ENCODE results near the gene PELI2.

The PELI2 gene

DNA sequence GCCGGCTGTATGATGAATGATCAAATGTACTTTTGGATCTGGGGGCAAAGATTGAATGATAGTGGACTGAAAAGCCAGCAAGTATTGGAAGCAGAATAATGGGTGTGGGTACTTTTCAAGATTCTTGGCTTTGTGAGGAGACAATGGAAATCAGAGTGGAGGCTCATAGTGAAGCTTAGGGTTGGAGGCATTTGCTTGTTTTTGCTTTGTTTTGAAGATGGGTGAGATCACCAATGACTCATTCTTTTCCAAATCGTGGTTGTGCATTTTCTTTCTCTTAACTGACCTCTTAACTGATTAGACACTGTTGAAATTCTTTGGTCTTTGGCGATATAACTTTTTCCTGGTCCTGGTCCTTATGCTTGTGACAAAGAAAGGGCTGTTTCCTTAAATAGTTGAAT, 54.4 kb downstream of the PELI2 start:
- peak; percentile 2 for DNase-seq (ENCODE audit: low spot score)

DNA sequence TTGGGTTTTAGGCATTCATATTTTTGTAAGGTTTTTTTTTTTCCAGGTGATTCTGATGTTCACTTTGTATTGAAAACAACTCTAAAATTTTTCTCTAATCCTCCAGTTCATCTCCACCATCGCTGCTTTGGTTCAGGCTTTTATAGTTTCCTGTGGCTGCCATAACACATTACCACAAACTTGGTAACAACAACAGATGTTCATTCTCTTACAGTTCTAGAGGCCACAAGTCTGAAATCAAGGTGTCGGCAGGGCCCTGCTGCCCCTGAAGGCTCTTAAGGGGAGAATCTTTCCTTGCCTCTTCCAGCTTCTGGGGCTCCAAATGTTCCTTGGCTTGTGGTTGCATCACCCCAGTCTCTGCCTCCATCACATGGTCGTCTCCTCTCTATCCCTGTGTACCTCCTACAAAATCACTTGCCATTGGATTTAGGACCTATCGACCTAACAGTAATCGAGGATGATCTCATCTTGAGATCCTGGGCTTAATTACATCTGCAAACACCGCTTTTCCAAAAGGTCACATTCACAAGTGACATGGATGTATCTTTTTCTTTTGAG, 55.2 kb downstream of the PELI2 start:
- DNase-seq (ENCODE audit: low spot score) = no peak

DNA sequence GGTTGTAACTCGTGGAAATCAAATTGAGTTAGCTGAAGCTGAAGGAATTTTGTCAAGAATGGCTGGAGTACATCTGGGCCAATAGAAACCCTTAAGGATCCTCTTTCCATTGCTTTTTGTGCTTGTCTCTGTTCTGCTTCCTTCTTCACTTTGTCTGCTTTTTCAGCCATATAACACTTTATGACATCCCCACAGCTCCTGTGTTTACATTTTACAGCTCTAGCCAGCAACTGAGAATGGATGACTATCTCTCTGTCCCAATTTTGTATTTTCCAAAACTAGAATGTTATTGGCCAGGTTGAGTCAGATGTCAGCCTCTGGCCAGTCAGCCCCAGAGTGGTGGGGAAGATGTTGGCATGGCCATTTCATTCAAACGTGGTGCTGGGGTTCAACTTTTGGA, 57.6 kb downstream of the PELI2 start:
- DNase-seq (ENCODE audit: low spot score) = no peak

DNA sequence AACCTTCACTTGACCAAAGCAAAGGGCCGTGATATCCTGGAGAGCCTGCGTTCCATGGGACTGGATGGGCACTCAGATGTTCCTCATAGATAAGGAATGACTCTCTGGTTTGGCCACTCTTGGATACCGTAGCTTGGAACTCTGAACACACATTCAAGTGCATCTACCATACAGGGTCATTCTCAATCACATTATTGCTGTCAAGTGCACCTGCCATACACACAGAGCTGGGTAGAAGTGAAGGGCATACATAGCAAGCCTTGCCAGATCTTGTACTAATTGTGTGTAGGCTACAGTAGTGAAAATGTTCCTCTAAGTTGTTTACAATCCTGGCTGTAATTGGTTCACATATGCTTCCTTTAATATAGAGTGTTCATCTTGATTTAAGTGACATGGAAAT, 58.3 kb downstream of the PELI2 start:
- no peak for DNase-seq (ENCODE audit: low spot score)

DNA sequence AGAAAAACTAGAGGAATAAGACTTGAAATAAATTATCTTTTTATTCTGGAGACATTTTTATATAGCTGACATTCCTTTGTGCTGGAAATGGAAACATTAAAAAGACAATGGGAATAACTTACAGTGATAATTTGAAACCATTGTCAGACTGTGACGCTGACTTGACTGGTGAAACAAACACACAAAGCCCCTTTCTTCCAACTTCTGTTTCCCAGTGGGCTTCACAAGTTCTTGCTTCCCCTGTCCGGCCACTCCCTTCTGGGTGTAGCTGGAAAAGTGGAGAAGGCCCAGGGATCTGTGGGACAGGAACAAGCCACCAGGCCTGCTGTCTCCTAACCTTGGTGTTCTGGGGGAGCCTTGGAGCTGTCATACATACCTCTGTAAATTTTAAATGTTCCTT, 58.8 kb downstream of the PELI2 start:
- no peak for DNase-seq (ENCODE audit: low spot score)

DNA sequence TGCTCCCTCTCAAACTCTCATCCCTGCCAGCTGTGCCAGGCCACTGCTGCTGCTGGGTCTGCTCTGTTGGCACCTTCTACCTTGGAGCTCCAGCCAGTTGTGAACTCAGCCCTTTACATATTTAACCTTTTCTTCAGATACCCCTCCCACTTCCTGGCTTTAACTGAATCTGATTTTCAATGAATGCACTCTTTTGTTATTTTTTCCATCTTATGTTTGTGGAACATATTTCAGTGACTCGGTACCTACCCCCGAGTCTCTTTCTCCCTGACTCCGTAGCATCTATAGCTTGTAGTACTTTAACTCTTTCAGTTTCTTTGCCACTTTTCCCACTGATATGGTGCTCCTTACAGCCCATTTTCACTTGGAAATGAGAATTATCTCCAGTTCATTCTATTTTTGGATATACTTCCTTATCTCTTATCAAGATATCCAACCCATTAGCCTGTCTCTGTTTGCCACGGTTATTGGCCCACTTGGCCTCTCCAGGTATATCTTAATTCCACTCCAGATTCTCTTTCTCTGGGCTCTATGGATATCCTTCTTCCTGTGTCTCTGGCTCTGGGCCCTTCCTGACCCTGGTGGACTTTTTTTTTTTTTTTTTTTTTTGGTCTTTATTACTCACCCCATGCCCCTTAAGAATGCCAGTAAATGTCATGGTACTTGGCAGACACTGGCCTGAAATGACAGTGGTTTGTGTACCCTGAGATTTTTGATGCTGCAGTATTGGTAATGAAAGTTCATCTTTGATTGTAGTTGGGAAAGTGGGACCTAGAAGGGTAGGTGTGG, 62.7 kb downstream of the PELI2 start:
- no peak for DNase-seq (ENCODE audit: low spot score)

DNA sequence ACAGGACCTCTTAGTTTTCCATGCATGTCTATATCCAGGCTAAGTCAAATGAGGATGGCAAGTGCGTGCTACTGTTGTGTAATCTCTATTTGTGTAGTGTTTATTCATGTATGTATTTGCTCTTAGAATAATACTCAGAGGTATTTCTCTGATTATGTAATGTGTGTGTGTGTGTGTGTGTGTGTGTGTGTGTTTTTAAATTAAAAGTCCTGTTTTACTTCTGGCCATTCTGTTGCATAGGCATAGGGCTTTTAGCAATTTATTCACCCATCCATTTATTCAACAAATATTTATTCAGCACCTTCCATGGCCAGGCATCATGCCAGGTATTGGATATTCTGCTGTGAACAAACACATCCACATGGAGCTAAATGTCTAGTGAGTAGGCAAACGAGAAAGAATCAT, 63.5 kb downstream of the PELI2 start:
- no peak for DNase-seq (ENCODE audit: low spot score)

DNA sequence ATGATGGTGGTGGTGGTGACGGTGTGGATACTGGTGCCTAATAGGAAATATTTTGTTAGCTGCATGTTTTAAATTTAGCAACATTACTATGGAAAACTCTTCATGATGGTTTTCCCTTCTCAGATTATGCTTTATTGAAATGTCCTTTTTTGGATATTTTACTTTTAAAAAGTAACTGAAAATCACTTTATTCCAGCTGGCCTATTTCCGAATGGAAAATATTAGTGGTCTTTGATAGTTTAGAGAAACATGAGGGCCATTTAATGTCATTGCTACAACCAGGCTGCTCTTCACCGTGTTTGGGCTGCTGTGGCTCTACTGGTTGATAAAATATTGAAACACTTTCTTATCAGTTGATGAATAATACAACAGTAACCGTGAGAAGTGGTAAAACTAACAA, 64.2 kb downstream of the PELI2 start:
- DNase-seq (ENCODE audit: low spot score) = no peak

DNA sequence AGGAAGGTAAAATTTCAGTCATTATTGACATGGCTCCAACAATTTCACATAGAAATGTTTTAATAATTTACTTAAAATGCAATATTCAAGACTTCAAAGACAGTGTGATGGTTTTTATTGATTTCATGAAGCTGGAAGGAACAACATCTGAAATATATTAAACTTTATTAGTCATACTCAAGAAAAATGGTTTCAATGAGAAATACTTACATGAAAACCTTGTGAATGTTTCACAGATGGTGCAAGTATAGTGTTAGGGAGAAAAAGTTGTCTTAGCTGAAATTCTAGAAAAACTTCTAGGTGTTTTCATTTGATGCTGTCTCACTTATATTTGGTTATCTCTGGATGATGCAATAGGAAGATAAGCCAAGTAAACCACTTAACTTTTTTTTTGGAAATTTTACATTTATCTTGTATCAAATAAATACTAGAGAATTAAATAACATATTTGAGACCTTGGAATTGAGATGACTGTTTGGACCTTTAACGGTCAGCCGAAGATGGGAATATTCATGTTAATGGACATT, 65.5 kb downstream of the PELI2 start:
- no peak for DNase-seq (ENCODE audit: low spot score)

DNA sequence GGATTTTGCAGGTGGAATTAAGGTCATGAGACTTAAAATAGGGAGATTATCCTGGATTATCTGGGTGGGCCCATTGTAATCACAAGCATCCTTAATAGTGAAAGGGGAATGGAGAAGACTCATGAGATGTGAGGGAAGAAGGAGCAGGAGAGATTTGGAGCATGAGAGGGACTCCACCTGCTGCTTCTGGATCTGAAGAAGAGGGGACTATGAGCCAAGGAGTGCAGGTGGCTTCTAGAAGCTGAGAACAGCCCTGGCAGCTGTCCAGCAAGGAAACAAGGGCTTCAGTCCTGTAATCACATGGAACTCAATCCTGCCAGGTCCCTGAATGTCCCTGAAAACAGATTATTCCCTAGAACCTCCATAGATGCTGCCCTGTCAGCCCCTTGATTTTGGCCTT, 67.8 kb downstream of the PELI2 start:
- no peak for DNase-seq (ENCODE audit: low spot score)

DNA sequence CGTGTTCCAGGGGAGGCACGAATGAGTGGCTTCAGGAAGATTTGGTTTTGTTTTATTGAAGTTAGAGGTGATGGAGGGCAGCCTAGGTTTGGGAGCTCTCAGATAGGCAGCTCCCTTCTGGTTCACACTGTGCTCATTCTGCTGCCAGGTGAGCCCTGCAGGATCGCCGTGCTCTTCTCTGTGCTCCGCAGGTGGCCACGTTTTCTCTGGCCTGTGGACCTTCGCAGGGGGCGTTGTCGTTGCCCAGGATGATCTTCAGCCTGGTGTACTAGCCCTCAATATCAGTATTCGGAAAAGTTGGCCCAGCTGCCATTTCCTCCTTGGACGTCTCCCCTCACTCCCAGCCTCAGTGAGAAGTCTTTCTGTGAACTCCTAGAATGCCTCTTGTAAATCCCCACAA, 69.5 kb downstream of the PELI2 start:
- DNase-seq (ENCODE audit: low spot score) = no peak

DNA sequence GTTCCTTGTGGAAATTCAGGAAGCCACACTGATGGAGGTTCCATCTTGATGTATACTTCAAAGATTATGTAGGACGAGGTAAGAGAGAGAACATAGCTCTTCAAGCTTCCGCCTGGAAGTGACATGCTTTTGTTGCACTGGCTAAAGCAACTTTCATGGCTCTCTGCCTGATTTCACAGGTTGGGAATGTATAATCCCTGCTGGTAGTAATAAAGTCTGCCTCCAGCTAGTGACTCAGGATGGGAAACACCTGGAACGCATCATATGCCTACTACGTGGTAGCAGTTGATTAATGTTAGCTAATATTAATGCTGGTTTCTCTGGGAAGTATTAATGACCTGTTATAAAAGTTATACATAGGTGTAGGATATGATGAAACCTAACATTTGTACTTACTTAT, 71.1 kb downstream of the PELI2 start:
- DNase-seq (ENCODE audit: low spot score) = no peak

DNA sequence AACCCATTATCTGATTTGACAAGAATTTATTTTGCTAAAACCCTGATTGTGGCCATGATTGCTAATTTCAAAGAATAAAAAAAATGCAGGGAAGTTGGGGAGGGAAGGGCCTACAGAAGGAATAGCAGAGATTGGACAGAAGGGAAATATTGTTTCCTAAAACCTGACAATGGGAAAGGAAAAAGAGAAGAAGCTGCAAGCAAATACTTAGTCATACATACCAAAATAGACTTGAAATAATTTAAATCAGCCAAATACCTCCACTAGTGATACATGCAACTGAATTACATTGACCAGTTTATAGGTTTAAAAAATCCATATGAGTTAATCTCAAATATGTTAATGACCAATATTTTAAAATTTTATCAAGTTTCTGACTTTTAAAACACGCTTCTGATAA, 75.1 kb downstream of the PELI2 start:
- DNase-seq (ENCODE audit: low spot score) = no peak

DNA sequence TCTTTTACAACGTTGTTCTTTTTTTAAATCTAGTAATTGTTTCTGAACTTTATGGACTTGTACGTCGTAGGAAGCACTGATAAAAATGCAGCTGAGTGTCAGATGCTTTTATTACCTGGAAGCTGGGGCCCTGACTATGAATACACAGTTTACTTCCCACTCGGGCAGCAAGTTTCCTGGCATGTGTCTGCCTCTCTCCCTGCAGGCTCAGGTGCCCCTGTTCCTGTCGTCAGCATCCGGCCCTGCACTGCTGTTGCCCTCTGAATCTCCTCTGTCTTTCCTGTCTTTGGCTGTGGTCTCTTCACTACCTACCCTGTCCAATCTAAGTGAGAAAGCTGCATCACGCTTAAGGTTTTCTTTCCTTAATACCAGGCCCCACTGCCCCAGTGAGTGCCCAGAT, 75.8 kb downstream of the PELI2 start:
- DNase-seq (ENCODE audit: low spot score) = no peak

DNA sequence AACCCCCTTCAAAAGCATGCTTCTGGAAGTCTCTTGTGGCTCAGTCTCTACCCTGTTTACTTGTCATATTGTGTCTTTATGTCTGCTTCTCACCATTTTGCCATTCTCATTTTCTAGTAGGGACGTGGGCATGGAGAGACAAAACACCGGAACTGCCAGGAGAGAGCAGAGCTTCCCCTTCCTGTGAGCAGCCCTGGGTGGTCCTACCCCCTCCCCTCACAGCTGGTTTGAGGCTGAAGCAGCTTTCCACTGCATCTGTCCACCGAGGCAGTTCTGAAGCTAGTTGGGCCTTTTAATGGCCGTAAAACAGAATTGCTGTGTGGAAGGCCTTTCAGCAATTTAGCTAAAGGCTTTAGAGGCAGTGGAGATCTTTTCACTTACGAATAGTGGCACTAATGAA, 77.0 kb downstream of the PELI2 start:
- DNase-seq (ENCODE audit: low spot score) = no peak

DNA sequence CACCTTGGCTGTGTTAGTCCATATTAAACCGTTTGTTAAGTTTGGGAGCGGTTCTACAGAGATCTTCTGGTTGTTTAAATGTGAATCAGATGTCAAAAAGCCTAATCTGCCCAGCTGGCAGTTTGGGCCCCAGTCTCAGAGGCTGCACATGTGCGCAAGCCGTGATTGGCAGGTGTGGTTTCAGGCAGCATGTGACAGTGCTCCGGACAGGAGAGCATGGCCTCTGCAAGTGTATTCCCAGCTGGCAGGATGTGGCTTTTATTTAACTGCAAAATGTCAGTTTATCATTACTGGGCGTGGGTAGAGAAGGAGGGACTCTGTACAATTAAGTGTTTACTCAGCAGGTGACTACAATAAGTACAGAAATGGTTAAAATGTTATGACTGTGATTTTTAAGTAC, 77.5 kb downstream of the PELI2 start:
- peak; percentile 48 for DNase-seq (ENCODE audit: low spot score)

DNA sequence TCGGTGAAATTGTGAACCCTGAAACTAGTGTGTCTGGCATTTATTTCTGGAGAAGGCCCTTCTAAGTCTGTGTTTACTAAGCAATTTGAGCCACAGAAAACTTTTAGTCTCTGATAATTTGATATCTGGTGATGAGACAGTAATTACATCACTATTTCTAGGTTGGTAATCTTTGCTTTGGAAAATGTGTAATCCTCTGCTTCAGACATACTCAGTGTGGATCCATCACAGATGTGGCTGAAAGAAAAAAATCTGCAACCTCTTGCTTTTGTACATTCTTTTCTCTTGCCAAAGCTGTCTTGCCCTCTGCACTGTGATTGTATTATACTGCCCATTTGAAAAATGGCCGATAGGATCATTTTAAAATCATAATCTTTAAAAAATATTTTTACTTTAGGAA, 78.1 kb downstream of the PELI2 start:
- no peak for DNase-seq (ENCODE audit: low spot score)

DNA sequence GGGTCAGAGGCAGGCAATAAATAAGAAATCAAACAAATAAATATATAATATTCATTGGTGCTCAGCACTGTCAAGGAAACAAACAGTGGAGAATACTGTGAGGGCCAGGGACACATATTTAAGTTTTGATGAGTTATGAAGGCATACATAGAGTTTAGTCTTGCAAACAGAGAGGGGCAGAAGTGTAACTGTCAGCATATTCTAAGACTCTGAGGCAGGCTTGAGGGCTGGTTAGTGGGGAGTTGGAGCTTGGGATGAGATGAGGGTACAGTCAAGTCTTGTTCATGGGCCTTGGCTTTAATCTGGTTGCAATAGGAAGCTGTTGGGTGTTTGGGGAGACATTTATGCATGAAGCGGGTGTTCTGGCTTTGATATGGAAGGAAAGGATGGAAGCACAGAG, 78.9 kb downstream of the PELI2 start:
- DNase-seq (ENCODE audit: low spot score) = no peak

DNA sequence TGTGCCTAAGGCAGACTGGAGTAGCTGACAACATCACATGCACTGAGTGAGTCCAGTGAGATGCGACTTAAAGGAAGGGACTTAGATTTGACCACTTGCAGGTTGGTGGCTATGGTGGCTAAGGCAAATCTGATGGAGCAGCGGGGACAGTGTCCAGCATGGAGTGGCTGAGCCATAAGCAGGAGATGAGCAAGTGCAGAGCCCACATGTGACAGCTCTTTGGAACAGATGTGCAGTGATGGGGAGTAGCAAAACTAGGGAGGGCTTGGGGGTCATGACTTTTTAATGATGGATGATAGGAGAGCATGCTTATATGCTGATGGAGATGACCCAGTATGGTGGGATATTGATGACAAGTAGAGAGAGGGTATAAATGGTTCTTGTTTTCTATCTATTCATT, 80.2 kb downstream of the PELI2 start:
- no peak for DNase-seq (ENCODE audit: low spot score)

DNA sequence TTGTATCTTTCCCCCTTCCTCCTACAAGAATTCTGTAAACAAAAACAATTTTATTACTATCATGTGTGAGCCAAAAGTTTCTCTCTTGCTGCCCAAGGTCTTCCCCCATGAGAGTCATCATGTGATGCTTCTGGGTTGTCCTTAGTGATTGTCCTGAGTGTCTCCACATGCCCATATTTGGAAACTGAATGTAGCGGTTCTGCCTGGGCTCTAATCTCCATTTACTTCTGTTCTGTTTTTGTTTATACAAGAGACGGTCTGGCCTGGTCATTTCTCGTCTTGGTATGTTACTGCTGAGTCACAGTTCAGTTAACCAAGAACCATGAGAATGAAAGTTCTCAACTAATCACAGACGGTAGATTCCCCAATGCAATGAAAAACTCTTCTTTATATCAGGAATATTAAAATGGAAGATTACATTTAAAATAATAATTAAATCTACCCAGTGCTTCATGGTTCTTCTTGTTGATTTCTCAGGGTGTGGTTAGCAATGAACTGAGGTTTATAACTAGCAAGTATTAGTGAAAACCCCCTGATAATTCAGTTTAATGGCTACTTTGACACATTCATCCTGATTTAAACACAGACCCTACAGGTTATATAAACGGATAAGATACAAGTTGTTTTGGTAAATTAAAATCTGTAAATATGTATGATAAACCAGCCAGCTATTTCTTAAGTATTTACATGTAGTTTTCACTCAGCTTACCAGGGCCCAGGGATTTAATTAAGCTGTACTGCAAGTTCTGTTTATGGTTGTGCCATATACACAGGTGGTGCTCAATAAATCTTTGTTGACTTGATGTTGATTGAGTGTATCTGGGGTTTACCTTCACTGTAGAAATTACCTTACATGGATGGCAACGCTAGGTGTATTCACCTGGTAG, 81.1 kb downstream of the PELI2 start:
- no peak for DNase-seq (ENCODE audit: low spot score)

DNA sequence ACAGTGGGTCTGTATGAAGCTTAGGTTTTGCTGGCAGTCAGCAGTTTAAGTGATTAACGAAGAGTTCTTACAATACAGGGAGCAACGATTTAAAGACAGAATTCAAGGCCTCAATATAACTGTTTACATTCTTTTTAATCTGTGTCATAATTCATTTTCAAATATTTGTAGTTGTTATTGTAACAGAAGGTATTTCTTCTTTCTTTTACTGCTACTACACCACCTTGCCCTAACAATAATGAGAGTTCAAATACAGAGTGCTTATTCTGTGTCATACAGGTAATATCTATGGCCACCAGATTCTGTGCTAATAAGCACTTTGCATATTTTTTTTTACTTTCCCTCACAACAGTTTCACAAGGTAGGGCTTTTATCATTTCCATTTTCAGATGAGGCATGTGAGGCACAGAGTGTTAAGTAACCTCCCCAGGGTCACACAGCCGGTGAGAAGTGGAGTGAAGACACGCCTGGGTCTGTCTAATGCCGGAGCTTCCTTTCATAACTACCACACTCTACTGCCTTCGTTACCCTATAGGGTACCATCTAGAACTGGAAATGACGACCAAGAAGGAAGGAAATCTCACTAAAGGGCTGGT, 81.9 kb downstream of the PELI2 start:
- DNase-seq (ENCODE audit: low spot score) = no peak

DNA sequence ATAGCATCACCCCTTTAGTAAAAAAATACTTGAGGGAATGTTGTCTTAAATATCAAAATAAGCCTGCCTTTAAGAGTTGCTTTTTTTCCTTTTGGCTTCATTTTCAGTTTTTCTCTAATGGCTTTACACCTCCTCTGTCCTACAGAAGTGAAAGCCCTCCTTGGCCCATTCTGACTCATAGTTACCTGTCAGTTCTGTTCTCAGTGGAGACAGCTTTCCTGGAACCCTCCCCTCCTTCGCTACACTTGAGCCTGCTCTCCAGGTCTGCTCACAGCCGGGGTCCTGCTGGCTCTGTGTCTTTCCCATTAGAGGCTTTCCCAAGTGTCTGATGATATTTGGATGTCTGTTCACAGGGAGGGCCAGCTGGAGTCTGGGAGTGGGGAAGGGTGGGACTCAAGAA, 84.0 kb downstream of the PELI2 start:
- DNase-seq (ENCODE audit: low spot score) = no peak

DNA sequence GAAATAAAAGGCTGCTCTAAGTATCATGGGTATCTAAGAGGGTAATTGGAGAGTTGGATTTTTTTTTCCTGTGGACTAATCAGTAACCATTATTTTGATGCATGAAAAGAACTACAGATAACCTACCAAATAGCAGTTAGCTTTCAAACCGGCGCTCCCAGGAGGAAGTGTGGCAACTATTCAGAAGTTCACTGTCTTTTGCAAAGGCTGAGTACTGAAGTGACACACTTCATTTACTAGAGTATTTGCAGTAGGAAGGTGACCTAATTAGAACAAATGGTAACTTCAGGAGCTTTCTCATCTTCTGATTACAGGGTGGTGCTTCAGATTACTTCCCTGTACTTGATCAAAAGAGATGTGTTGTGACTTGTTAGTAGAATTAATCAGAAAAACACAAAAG, 87.7 kb downstream of the PELI2 start:
- no peak for DNase-seq (ENCODE audit: low spot score)
